ENCODE measurements around the gene TEP1. TPM values are rescaled to one million over a fixed set of nuclear protein-coding genes. Genes with fewer than 3 reads are reported as not detected.
A peak's percentile ranks its signal among the peaks of the same experiment; 100 is the strongest.

TEP1 gene
- total RNA-seq, 1 donor from 2014 or later, result 28.5 TPM

DNA sequence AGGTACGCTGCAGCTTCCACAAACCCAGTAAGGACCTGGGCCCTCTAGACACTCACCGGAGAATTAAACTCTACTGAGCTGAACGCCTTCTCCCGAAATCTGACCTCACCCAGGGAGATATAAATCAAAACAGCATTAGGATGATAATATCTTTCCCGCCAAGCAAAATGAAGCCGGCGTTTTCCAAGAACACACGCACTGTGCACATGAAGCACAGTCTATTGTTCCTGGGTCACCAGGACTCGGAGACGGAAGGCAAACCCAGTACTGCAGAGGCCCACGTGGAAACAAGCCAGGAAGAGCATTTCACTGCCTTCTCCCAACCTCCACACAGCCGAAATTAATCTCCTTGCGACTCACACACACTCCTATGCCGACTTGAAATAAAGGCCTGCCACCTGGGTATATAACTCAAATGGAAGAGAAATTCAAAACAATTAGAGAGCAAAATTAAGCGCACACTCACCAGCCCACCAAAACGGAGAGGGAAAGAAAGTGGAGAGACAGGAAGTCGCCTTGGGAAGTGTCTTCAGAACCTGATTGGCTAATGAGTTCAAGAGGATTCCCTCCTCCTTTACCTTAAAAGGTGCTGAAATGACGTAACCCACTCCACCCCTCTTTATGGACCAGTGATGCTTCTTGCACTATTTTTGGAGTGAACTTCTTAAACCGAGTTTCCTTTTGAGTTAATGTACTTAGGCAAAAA is 80.4 kb downstream of the TEP1 start, which contains the start of gene CCNB1IP1:
Gene CCNB1IP1 (minus strand): TSS at position 492 of the 706 bp plus-strand sequence. CDS start 16,756 bp downstream, outside the sequence.
- Mint-ChIP-seq H3K4me3 (ENCODE audit: low read depth) (peak within 1 kb of the TSS; percentile 100), H3K27me3 (no peaks in the 10 kb centered on the region), H3K27ac (peak within 1 kb of the TSS; percentile 100), H3K4me1 (ENCODE audit: low read depth) (peaks cover 20% of the 10 kb centered on the region), H3K36me3 (ENCODE audit: insufficient read depth) (peaks cover 3% of the 10 kb centered on the region), H3K9me3 (ENCODE audit: low read depth) (no peaks in the 10 kb centered on the region)
- TF ChIP-seq, protein P1, sequence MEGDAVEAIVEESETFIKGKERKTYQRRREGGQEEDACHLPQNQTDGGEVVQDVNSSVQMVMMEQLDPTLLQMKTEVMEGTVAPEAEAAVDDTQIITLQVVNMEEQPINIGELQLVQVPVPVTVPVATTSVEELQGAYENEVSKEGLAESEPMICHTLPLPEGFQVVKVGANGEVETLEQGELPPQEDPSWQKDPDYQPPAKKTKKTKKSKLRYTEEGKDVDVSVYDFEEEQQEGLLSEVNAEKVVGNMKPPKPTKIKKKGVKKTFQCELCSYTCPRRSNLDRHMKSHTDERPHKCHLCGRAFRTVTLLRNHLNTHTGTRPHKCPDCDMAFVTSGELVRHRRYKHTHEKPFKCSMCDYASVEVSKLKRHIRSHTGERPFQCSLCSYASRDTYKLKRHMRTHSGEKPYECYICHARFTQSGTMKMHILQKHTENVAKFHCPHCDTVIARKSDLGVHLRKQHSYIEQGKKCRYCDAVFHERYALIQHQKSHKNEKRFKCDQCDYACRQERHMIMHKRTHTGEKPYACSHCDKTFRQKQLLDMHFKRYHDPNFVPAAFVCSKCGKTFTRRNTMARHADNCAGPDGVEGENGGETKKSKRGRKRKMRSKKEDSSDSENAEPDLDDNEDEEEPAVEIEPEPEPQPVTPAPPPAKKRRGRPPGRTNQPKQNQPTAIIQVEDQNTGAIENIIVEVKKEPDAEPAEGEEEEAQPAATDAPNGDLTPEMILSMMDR (IDR thresholded peaks at IDR 0.05; ENCODE audit: unreplicated experiment), result no peak
- DNase-seq (ENCODE audit: low spot score, unreplicated experiment), result peak; percentile 14

DNA sequence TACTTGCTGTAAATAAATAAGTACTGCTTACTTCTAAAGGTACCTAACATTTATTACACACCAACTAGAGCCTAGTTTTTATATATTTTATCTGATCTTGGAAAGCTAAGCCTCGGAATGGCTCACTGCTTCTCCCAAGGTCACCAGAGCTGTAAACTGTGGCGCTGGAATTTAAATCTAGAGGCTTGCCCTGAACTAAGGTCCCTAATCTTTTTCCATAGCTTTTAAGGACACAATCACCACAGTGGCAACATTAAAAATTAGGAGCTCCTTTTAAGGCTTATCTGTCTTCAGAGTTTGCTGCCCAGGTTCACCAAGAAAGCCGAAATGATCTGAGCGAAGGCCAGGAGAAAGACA is 80.9 kb downstream of the TEP1 start:
- DNase-seq (ENCODE audit: low spot score, unreplicated experiment), result no peak
- Mint-ChIP-seq H3K4me3 (ENCODE audit: low read depth) (peak overlapping the region; percentile 100), H3K9me3 (ENCODE audit: low read depth) (no peaks in the 10 kb centered on the region), H3K4me1 (ENCODE audit: low read depth) (peaks cover 24% of the 10 kb centered on the region), H3K27ac (peak overlapping the region; percentile 100), H3K36me3 (ENCODE audit: insufficient read depth) (peaks cover 3% of the 10 kb centered on the region), H3K27me3 (no peaks in the 10 kb centered on the region)
- TF ChIP-seq, protein P1 (IDR thresholded peaks at IDR 0.05; ENCODE audit: unreplicated experiment), result peak; percentile 4

DNA sequence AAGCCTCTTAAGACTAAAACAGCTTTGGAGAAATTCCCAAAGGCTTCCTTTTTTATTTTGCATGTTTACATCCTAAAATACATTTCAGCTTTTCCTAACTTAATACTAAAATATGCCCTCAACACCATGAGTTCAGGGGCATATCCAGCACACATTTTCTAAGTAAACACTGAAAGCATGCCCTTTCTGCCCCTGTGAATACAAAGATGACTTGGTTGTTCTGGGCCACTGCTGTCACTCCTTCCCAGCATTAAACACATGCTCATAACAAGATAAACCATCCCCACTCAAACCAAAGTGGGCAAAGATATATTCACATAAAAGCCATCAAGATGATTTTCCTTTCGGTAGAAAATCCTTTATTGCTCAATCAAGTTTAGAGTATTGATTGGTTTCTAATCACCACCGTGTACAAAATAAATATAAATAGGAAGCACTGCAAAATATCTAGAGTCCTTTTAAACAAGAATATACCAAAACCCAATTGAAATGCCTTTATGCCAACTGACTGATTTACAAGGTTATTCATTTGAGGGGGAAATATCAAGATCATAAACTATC is 82.2 kb downstream of the TEP1 start:
- no peak for DNase-seq (ENCODE audit: low spot score, unreplicated experiment)
- Mint-ChIP-seq H3K36me3 (ENCODE audit: insufficient read depth) (peaks cover 3% of the 10 kb centered on the region), H3K4me1 (ENCODE audit: low read depth) (peaks cover 25% of the 10 kb centered on the region), H3K9me3 (ENCODE audit: low read depth) (no peaks in the 10 kb centered on the region), H3K4me3 (ENCODE audit: low read depth) (peak overlapping the region; percentile 68), H3K27me3 (no peaks in the 10 kb centered on the region), H3K27ac (peak overlapping the region; percentile 71)
- TF ChIP-seq, protein P1 (IDR thresholded peaks at IDR 0.05; ENCODE audit: unreplicated experiment), result no peak

DNA sequence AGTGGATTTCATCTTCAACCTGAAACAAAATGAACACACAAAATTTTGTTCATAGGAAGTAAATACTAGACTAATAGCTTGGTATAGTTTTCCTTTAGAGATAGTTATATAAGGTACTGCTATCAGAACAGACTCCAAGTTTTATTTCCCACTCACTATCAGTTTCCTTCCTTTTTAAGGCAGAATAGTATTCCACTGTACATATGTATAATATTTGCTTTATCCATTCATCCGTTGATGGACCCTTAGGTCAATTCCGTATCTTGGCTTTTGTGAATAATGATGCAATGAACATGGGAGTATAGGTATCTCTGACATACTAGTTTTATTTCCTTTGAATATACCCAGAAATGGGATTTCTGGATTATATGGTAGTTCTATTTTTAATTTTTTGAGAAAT is 83.9 kb downstream of the TEP1 start:
- no peaks in the 10 kb centered on the region for H3K27me3 Mint-ChIP-seq
- DNase-seq (ENCODE audit: low spot score, unreplicated experiment), result no peak
- no peak overlapping the region for H3K27ac Mint-ChIP-seq
- TF ChIP-seq, protein P1 (IDR thresholded peaks at IDR 0.05; ENCODE audit: unreplicated experiment), result no peak
- H3K36me3 Mint-ChIP-seq (ENCODE audit: insufficient read depth), result peaks cover 8% of the 10 kb centered on the region
- H3K4me3 Mint-ChIP-seq (ENCODE audit: low read depth), result no peak overlapping the region
- H3K9me3 Mint-ChIP-seq (ENCODE audit: low read depth), result no peaks in the 10 kb centered on the region
- peaks cover 25% of the 10 kb centered on the region for H3K4me1 Mint-ChIP-seq (ENCODE audit: low read depth)

DNA sequence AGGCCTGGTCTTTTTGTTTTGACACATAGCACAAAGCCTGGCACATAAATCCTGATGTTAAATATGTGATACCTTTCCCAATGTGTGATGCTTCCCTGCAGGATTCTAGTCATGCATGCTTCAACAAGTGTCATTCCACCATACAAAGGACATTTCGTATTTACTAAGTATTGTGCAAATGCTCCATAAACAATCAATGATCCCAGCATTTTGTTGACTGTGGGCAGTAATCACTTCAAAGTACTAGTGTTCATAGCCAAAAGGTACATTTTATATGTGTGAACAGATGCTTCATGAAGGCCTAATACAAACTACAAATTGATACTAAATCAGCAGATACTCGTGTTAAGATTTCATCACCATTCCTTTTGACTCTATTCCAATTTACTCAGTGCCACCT is 84.6 kb downstream of the TEP1 start:
- H3K27me3 Mint-ChIP-seq, result no peaks in the 10 kb centered on the region
- TF ChIP-seq, protein P1 (IDR thresholded peaks at IDR 0.05; ENCODE audit: unreplicated experiment), result no peak
- H3K4me3 Mint-ChIP-seq (ENCODE audit: low read depth), result no peak overlapping the region
- H3K36me3 Mint-ChIP-seq (ENCODE audit: insufficient read depth), result peaks cover 11% of the 10 kb centered on the region
- H3K4me1 Mint-ChIP-seq (ENCODE audit: low read depth), result peaks cover 23% of the 10 kb centered on the region
- DNase-seq (ENCODE audit: low spot score, unreplicated experiment), result no peak
- H3K27ac Mint-ChIP-seq, result no peak overlapping the region
- H3K9me3 Mint-ChIP-seq (ENCODE audit: low read depth), result no peaks in the 10 kb centered on the region
